Sciatic nerve (tissue), 2 donors: ENCODE measurements around the gene RAP1B. TPM values are rescaled to one million over a fixed set of nuclear protein-coding genes. Genes with fewer than 3 reads are reported as not detected.
A peak's percentile ranks its signal among the peaks of the same experiment; 100 is the strongest.

Source experiments
- ATAC-seq: fragments of 200-7000 bp; cut with Tn5 transposase; one replicate; pipeline ENCODE4 v1.9.1; 2020; ENCODE audit warnings: mild to moderate bottlenecking, moderate library complexity
- DNase-seq: peaks from one replicate; pipeline ENCODE4 v3.0.0-alpha.2; 2020; ENCODE audit warnings: low spot score
- intact Hi-C: fragments of 100-400 bp; cut with DNase I; formaldehyde crosslinking; loops from one replicate; pipeline ENCODE4 v1.14.2; 2022
- total RNA-seq: library from RNA; stranded (reverse); fragmentation: NEBNext Ultra II Directional; extraction: Animal tissue kit (Norgen Biotek cat#: 25700); gene quantifications from one replicate; pipeline ENCODE4 v1.2.1, GENCODE V29; 2021
- donor health status: DM: no; HTN: no; CAD: no.
- donor health status: DM: no; HTN: no; CAD: no.

The RAP1B gene
- 172 TPM for total RNA-seq

GRCh38 chr12:68610370-68611093 is at the start of gene RAP1B:
Gene RAP1B (plus strand): TSS chr12:68610899. CDS start chr12:68648725, 37,826 bp downstream.
- intact Hi-C loops = no loop called here

GRCh38 chr12:68561830-68562229 is 48.9 kb upstream of the RAP1B start:
- intact Hi-C loops = no loop called here
- no peak for ATAC-seq
- no peak for DNase-seq

More at GRCh38 chr12:68610370-68611093, at the start of gene RAP1B:
- DNase-seq = peak; percentile 94
- ATAC-seq = peak; percentile 96

- no peak for DNase-seq
- ATAC-seq = no peak
- intact Hi-C loops = no loop called here
Measured at GRCh38 chr12:68564166-68564565, 46.5 kb upstream of the RAP1B start.

- peak; percentile 45 for ATAC-seq
- DNase-seq = no peak
- intact Hi-C loops = no loop called here
Measured at GRCh38 chr12:68565391-68565903, 45.3 kb upstream of the RAP1B start.

- intact Hi-C loops = no loop called here
- ATAC-seq (no peak), DNase-seq (no peak)
Measured at GRCh38 chr12:68568922-68569569, 41.7 kb upstream of the RAP1B start.

- ATAC-seq = no peak
- intact Hi-C loops = no loop called here
- DNase-seq = no peak
Measured at GRCh38 chr12:68572661-68573060, 38.0 kb upstream of the RAP1B start.

GRCh38 chr12:68573406-68573805 is 37.3 kb upstream of the RAP1B start:
- intact Hi-C loops = no loop called here
- DNase-seq (no peak), ATAC-seq (no peak)

- intact Hi-C loops = no loop called here
- no peak for ATAC-seq
- no peak for DNase-seq
Measured at GRCh38 chr12:68577949-68578348, 32.8 kb upstream of the RAP1B start.

- no peak for DNase-seq
- intact Hi-C loops = no loop called here
- ATAC-seq = no peak
Measured at GRCh38 chr12:68578765-68579164, 31.9 kb upstream of the RAP1B start.

- intact Hi-C loops = no loop called here
- ATAC-seq = no peak
- DNase-seq = no peak
Measured at GRCh38 chr12:68579254-68579653, 31.4 kb upstream of the RAP1B start.

GRCh38 chr12:68580911-68581310 is 29.8 kb upstream of the RAP1B start:
- intact Hi-C loops = no loop called here
- no peak for DNase-seq
- no peak for ATAC-seq

GRCh38 chr12:68581926-68582325 is 28.8 kb upstream of the RAP1B start:
- no peak for ATAC-seq
- no peak for DNase-seq
- intact Hi-C loops = no loop called here

- ATAC-seq = no peak
- intact Hi-C loops = no loop called here
- DNase-seq = no peak
Measured at GRCh38 chr12:68585966-68586365, 24.7 kb upstream of the RAP1B start.

- intact Hi-C loops = no loop called here
- no peak for ATAC-seq
- no peak for DNase-seq
Measured at GRCh38 chr12:68587448-68587873, 23.2 kb upstream of the RAP1B start.

GRCh38 chr12:68589194-68589593 is 21.5 kb upstream of the RAP1B start:
- ATAC-seq (no peak), DNase-seq (no peak)
- intact Hi-C loops = no loop called here

- intact Hi-C loops = no loop called here
- no peak for ATAC-seq
- DNase-seq = no peak
Measured at GRCh38 chr12:68591734-68592418, 18.8 kb upstream of the RAP1B start.

GRCh38 chr12:68595241-68595640 is 15.5 kb upstream of the RAP1B start:
- no peak for DNase-seq
- ATAC-seq = no peak
- intact Hi-C loops = no loop called here

- no peak for DNase-seq
- intact Hi-C loops = no loop called here
Measured at GRCh38 chr12:68601767-68602166, 8.9 kb upstream of the RAP1B start.

GRCh38 chr12:68602720-68603119 is 8.0 kb upstream of the RAP1B start:
- intact Hi-C loops = no loop called here
- no peak for DNase-seq
- no peak for ATAC-seq

More at GRCh38 chr12:68601767-68602166, 8.9 kb upstream of the RAP1B start:
- no peak for ATAC-seq

GRCh38 chr12:68608191-68608590 is 2.5 kb upstream of the RAP1B start:
- no peak for ATAC-seq
- DNase-seq = no peak
- intact Hi-C loops = no loop called here
